K562 (cell line): ENCODE results near the gene SH3YL1. TPM values are rescaled to one million over a fixed set of nuclear protein-coding genes. Genes with fewer than 3 reads are reported as not detected.

Source experiments
- CEBPB ChIP-seq: fragments of 450-650 bp; IDR thresholded peaks from 2 replicates; pipeline ENCODE4 v1.6.1; 2016; ENCODE audit warnings: missing genetic modification characterization, missing compliant biosample characterization
- CREB1 ChIP-seq, 2 experiments: sonication (generic) in 1 of 2; formaldehyde crosslinking in 1 of 2; IDR thresholded peaks; 2 replicates each; pipeline versions ENCODE4 v1.6.1 to v1.8.0; 2012 to 2022; ENCODE audit warnings: inconsistent platforms in 1 of 2, mild to moderate bottlenecking in 1 of 2, missing genetic modification reagents in 1 of 2, moderate library complexity in 1 of 2
- EGR1 ChIP-seq: fragments of 450-650 bp; conservative IDR thresholded peaks from 2 replicates; pipeline ENCODE4 v1.6.1; 2017; ENCODE audit warnings: mild to moderate bottlenecking
- ERF ChIP-seq: fragments of 450-650 bp; formaldehyde crosslinking; IDR thresholded peaks from 2 replicates; pipeline ENCODE4 v1.4.0; 2020; ENCODE audit warnings: mild to moderate bottlenecking, mixed read lengths
- ETV1 ChIP-seq: fragments of 450-650 bp; conservative IDR thresholded peaks from 2 replicates; pipeline ENCODE4 v1.6.1; 2016; ENCODE audit warnings: missing genetic modification characterization, control low read depth, low read depth, missing compliant biosample characterization
- EWSR1 ChIP-seq: fragments of 450-650 bp; IDR thresholded peaks from 2 replicates; pipeline ENCODE4 v1.6.1; 2018; ENCODE audit warnings: borderline replicate concordance, mild to moderate bottlenecking, low read depth, moderate library complexity; ENCODE audit not compliant: partially characterized antibody
- GATAD2A ChIP-seq: fragments of 450-650 bp; IDR thresholded peaks from 2 replicates; pipeline ENCODE4 v1.6.1; 2017
- HIVEP1 ChIP-seq: fragments of 250-450 bp; sonication (Bioruptor Pico); IDR thresholded peaks from 2 replicates; pipeline ENCODE4 v1.4.0; 2020; ENCODE audit warnings: mild to moderate bottlenecking
- JUND ChIP-seq, 2 experiments: IDR thresholded peaks; 2 replicates in 1 of 2; 3 replicates in 1 of 2; pipeline ENCODE4 v1.6.1; 2011; ENCODE audit warnings: borderline replicate concordance in 2 of 2, low read depth in 2 of 2, low read length in 2 of 2, improper control_type of control experiment in 1 of 2, missing biosample characterization in 1 of 2, missing genetic modification characterization in 1 of 2, missing genetic modification reagents in 1 of 2
- NFIC ChIP-seq: fragments of 450-650 bp; IDR thresholded peaks from 2 replicates; pipeline ENCODE4 v1.6.1; 2017; ENCODE audit warnings: mild to moderate bottlenecking, inconsistent platforms
- NR2C2 ChIP-seq, 2 experiments: fragments of 200-800 bp in 1 of 2; sonication (Bioruptor generic) in 1 of 2; sonication (generic) in 1 of 2; formaldehyde crosslinking in 1 of 2; IDR thresholded peaks; 2 replicates each; pipeline versions ENCODE4 v1.6.1 to v1.8.0; 2016 to 2022; ENCODE audit warnings: mild to moderate bottlenecking in 1 of 2, missing compliant biosample characterization in 1 of 2, missing genetic modification characterization in 1 of 2, missing genetic modification reagents in 1 of 2
- PURB ChIP-seq: sonication (generic); formaldehyde crosslinking; IDR thresholded peaks from 2 replicates; pipeline ENCODE4 v1.9.0; 2021; ENCODE audit warnings: low read depth, mild to moderate bottlenecking, missing genetic modification reagents
- SMARCB1 ChIP-seq: IDR thresholded peaks from 2 replicates; pipeline ENCODE4 v1.6.1; 2011; ENCODE audit warnings: improper control_type of control experiment, low read depth; ENCODE audit not compliant: insufficient read length
- SRSF7 ChIP-seq: fragments of 200-400 bp; formaldehyde crosslinking; optimal IDR thresholded peaks from 2 replicates; pipeline ENCODE3; 2017; ENCODE audit warnings: mild to moderate bottlenecking, low read depth, low read length
- SUPT5H ChIP-seq: fragments of 450-650 bp; IDR thresholded peaks from 2 replicates; pipeline ENCODE4 v1.6.1; 2016
- ZNF354B ChIP-seq: fragments of 250-450 bp; sonication (Bioruptor Pico); IDR thresholded peaks from 2 replicates; pipeline ENCODE4 v1.4.0; 2020
- ZNF707 ChIP-seq: fragments of 250-450 bp; sonication (Bioruptor Pico); conservative IDR thresholded peaks from 2 replicates; pipeline ENCODE4 v1.8.0; 2022; ENCODE audit warnings: inconsistent platforms, mild to moderate bottlenecking, moderate library complexity
- polyA plus RNA-seq, 8 experiments: library from polyadenylated mRNA; depleted of rRNA in 4 of 8; stranded (reverse) in 5 of 8; unstranded in 3 of 8; fragments of >200 nt; fragmentation: Nextera tagmentation in 2 of 8; fragmentation: Illumina TruSeq in 1 of 8; extraction: Ambion mirVana in 2 of 8; extraction: Trizol in 1 of 8; gene quantifications; 2 replicates each; pipeline versions ENCODE4 v1.2.1 to v1.2.3, GENCODE V29; 2011 to 2014; ENCODE audit warnings: inconsistent platforms in 1 of 8, missing spikeins in 1 of 8
- total RNA-seq, 7 experiments: library from RNA; depleted of rRNA in 6 of 7; stranded (reverse); fragments of >200 nt in 6 of 7; fragmentation: Illumina TruSeq in 2 of 7; extraction: Trizol in 2 of 7; gene quantifications; 2 replicates each; pipeline versions ENCODE4 v1.2.1 to v1.2.3, GENCODE V29; 2011 to 2021; ENCODE audit warnings: low replicate concordance in 1 of 7
- TF ChIP-seq, protein P1 (sequence below): sonication (generic); formaldehyde crosslinking; IDR thresholded peaks from 2 replicates; pipeline ENCODE4 v1.9.0; 2022; ENCODE audit warnings: mild to moderate bottlenecking, missing genetic modification reagents
- TF ChIP-seq, protein P2 (sequence below): fragments of 450-650 bp; IDR thresholded peaks from 2 replicates; pipeline ENCODE4 v1.7.1; 2018; ENCODE audit warnings: mild to moderate bottlenecking, low read depth; ENCODE audit not compliant: partially characterized antibody
- TF ChIP-seq, protein P3 (sequence below): fragments of 200-800 bp; sonication (Bioruptor generic); IDR thresholded peaks from 2 replicates; pipeline ENCODE4 v1.6.1; 2017; ENCODE audit warnings: missing genetic modification characterization, missing compliant biosample characterization
- TF ChIP-seq, protein P4 (sequence below): fragments of 250-450 bp; sonication (Bioruptor Pico); IDR thresholded peaks from 2 replicates; pipeline ENCODE4 v1.5.0; 2020; ENCODE audit warnings: mild to moderate bottlenecking, borderline replicate concordance

The SH3YL1 gene
- total and polyA plus RNA-seq, 9 of the 15 experiments (the other 6 are each of a cell fraction or from before 2014, with no cell fraction given) = 3.9 to 7.8 (median 5.3) TPM

DNA sequence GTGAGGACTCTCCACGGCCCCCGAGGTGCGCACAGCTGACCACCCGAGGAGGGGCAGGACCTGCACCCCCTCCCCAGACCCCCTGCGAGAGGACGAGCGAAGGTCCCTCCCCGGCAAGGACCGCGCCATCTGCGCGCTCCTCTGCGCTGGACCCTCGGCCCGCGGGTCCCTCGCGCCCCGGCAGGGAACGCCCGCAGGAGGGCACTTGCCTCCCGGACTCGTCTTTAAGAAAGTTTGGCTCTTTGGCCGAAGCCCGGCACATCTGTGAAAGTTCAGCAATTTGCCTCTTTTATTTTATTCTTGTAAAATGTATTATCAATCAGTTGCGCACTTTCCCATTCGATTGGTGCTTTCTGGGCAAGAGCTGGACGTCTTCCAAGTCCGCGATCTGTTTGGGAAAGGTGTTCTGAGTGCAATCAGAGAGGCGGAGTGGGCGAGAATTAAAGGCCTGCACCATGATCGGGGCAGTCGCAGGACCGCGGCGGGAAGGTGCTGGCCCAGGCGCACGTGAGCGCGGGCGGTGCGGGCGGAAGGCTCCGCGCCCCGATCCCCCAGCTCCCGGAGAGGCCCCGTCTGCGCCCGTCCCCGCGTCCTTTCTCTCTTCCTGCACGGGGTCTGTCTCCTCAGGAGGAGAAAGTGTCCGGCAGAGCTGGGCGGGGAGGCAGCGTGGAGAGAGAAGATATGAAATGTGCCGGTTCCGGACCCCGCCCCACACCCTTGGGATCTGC, 25.7 kb upstream of the SH3YL1 start (continued):
- TF ChIP-seq ZNF707 (CRISPR knock-in tag) (no peak), ERF (no peak), GATAD2A (0 out of 2 replicates have a peak, but pooled peaks have one; percentile 4), EGR1 (peak; percentile 21; the same call in 1 of the 2 replicates), ZNF354B (CRISPR knock-in tag) (no peak), CEBPB (tag) (no peak), ETV1 (no peak), SRSF7 (no peak), JUND (IDR thresholded peaks at IDR 0.05; ENCODE audit: borderline replicate concordance, low read depth, low read length) (no peak), JUND (tag; IDR thresholded peaks at IDR 0.05; ENCODE audit: borderline replicate concordance, low read depth, low read length) (no peak), CREB1 (IDR thresholded peaks at IDR 0.05) (no peak), CREB1 (CRISPR knock-in tag; IDR thresholded peaks at IDR 0.05) (no peak), EWSR1 (no peak), NR2C2 (CRISPR knock-in tag; IDR thresholded peaks at IDR 0.05) (no peak), NR2C2 (tag; IDR thresholded peaks at IDR 0.05) (no peak), PURB (CRISPR knock-in tag) (no peak), SMARCB1 (no peak), NFIC (peak; percentile 45), HIVEP1 (no peak), SUPT5H (no peak)
- TF ChIP-seq, protein P1, sequence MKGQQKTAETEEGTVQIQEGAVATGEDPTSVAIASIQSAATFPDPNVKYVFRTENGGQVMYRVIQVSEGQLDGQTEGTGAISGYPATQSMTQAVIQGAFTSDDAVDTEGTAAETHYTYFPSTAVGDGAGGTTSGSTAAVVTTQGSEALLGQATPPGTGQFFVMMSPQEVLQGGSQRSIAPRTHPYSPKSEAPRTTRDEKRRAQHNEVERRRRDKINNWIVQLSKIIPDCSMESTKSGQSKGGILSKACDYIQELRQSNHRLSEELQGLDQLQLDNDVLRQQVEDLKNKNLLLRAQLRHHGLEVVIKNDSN (CRISPR knock-in tag) = no peak
- TF ChIP-seq, protein P2, sequence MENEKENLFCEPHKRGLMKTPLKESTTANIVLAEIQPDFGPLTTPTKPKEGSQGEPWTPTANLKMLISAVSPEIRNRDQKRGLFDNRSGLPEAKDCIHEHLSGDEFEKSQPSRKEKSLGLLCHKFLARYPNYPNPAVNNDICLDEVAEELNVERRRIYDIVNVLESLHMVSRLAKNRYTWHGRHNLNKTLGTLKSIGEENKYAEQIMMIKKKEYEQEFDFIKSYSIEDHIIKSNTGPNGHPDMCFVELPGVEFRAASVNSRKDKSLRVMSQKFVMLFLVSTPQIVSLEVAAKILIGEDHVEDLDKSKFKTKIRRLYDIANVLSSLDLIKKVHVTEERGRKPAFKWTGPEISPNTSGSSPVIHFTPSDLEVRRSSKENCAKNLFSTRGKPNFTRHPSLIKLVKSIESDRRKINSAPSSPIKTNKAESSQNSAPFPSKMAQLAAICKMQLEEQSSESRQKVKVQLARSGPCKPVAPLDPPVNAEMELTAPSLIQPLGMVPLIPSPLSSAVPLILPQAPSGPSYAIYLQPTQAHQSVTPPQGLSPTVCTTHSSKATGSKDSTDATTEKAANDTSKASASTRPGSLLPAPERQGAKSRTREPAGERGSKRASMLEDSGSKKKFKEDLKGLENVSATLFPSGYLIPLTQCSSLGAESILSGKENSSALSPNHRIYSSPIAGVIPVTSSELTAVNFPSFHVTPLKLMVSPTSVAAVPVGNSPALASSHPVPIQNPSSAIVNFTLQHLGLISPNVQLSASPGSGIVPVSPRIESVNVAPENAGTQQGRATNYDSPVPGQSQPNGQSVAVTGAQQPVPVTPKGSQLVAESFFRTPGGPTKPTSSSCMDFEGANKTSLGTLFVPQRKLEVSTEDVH = no peak
- TF ChIP-seq, protein P3, sequence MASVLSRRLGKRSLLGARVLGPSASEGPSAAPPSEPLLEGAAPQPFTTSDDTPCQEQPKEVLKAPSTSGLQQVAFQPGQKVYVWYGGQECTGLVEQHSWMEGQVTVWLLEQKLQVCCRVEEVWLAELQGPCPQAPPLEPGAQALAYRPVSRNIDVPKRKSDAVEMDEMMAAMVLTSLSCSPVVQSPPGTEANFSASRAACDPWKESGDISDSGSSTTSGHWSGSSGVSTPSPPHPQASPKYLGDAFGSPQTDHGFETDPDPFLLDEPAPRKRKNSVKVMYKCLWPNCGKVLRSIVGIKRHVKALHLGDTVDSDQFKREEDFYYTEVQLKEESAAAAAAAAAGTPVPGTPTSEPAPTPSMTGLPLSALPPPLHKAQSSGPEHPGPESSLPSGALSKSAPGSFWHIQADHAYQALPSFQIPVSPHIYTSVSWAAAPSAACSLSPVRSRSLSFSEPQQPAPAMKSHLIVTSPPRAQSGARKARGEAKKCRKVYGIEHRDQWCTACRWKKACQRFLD (CRISPR knock-in tag) = no peak
- TF ChIP-seq, protein P4, sequence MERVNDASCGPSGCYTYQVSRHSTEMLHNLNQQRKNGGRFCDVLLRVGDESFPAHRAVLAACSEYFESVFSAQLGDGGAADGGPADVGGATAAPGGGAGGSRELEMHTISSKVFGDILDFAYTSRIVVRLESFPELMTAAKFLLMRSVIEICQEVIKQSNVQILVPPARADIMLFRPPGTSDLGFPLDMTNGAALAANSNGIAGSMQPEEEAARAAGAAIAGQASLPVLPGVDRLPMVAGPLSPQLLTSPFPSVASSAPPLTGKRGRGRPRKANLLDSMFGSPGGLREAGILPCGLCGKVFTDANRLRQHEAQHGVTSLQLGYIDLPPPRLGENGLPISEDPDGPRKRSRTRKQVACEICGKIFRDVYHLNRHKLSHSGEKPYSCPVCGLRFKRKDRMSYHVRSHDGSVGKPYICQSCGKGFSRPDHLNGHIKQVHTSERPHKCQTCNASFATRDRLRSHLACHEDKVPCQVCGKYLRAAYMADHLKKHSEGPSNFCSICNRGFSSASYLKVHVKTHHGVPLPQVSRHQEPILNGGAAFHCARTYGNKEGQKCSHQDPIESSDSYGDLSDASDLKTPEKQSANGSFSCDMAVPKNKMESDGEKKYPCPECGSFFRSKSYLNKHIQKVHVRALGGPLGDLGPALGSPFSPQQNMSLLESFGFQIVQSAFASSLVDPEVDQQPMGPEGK (CRISPR knock-in tag) = no peak
